Measurements from ENCODE around the gene TMEM131. TPM values are rescaled to one million over a fixed set of nuclear protein-coding genes. Genes with fewer than 3 reads are reported as not detected.
"Not testable (repeated sequence)": the region's sequence is repeated elsewhere in the genome, so short reads cannot be mapped to it uniquely, and the experiment has no call there.

TMEM131 gene
- total and polyA plus RNA-seq, 12 donors = 8.2 to 34.3 (median 30.0) TPM

- Histone ChIP-seq H3K36me3 (no peaks in the 10 kb centered on the region), H3K27ac (peak overlapping the region in 1 of 10 donors; percentile 15), H3K9me3 (no peaks in the 10 kb centered on the region), H3K4me1 (peaks cover 0 to 45% (median 27%) of the 10 kb centered on the region in 9 donors), H3K27me3 (no peaks in the 10 kb centered on the region), H3K4me3 (no peak overlapping the region)
- 83 to 85% methylated on average over 5 of the region's 5 CpGs for WGBS, 2 donors
- ATAC-seq (peak in 3 of 8 donors; percentile 42 to 72 (median 70)), DNase-seq (no peak)
- intact Hi-C loops (cut with DNase I) = no loop called here
- TF ChIP-seq CTCF (IDR thresholded peaks at IDR 0.05) = no peak
These were observed 38.1 kb downstream of the TMEM131 start for GRCh38 chr2:97957432-97958183.

- H3K4me3 ChIP-seq; H3K9me3 ChIP-seq; H3K27me3 ChIP-seq; DNase-seq; ATAC-seq; H3K36me3 ChIP-seq; H3K27ac ChIP-seq; intact Hi-C loops (cut with DNase I): not testable (repeated sequence)
- peaks cover 0 to 44% (median 27%) of the 10 kb centered on the region in 9 donors for H3K4me1 ChIP-seq
- WGBS, 2 donors = 88 to 96% methylated on average over 12 of the region's 13 CpGs
These were observed 39.0 kb downstream of the TMEM131 start for GRCh38 chr2:97956753-97957152.

- no peak for TF ChIP-seq CTCF (IDR thresholded peaks at IDR 0.05)
- no peak for DNase-seq
These were observed 41.9 kb downstream of the TMEM131 start for GRCh38 chr2:97953853-97954252.

GRCh38 chr2:97952357-97952756 is 43.4 kb downstream of the TMEM131 start:
- Histone ChIP-seq H3K27ac (no peak overlapping the region), H3K27me3 (no peaks in the 10 kb centered on the region), H3K36me3 (no peaks in the 10 kb centered on the region), H3K9me3 (no peaks in the 10 kb centered on the region), H3K4me3 (no peak overlapping the region), H3K4me1 (peaks cover 0 to 69% (median 26%) of the 10 kb centered on the region in 9 donors)
- WGBS, 2 donors = 96 to 97% methylated on average over 6 of the region's 6 CpGs
- no peak for TF ChIP-seq CTCF (IDR thresholded peaks at IDR 0.05)
- intact Hi-C loops (cut with DNase I) = no loop called here
- no peak for DNase-seq
- ATAC-seq = no peak

More at GRCh38 chr2:97953853-97954252, 41.9 kb downstream of the TMEM131 start:
- no peak for ATAC-seq
- Histone ChIP-seq H3K36me3 (no peaks in the 10 kb centered on the region), H3K27ac (no peak overlapping the region), H3K4me1 (peaks cover 0 to 71% (median 31%) of the 10 kb centered on the region in 9 donors), H3K27me3 (no peaks in the 10 kb centered on the region), H3K9me3 (no peaks in the 10 kb centered on the region), H3K4me3 (no peak overlapping the region)
- 94 to 96% methylated on average over 4 of the region's 4 CpGs for WGBS, 2 donors
- intact Hi-C loops (cut with DNase I) = no loop called here

GRCh38 chr2:97951155-97951680 is 44.5 kb downstream of the TMEM131 start:
- DNase-seq (no peak), ATAC-seq (peak in 2 of 8 donors; percentile 30 to 41)
- H3K4me1 ChIP-seq = peaks cover 0 to 66% (median 22%) of the 10 kb centered on the region in 9 donors
- WGBS, 2 donors = 88 to 94% methylated on average over 2 of the region's 2 CpGs
- no peak for TF ChIP-seq CTCF (IDR thresholded peaks at IDR 0.05)
- H3K9me3 ChIP-seq = no peaks in the 10 kb centered on the region
- peak overlapping the region in 1 of 10 donors; percentile 2 for H3K27ac ChIP-seq
- no peaks in the 10 kb centered on the region for H3K27me3 ChIP-seq
- H3K4me3 ChIP-seq = no peak overlapping the region
- intact Hi-C loops (cut with DNase I) = no loop called here
- H3K36me3 ChIP-seq = no peaks in the 10 kb centered on the region

Data from heart right ventricle (tissue), 16 donors.